Neural progenitor cell (in vitro differentiated cells): ENCODE results near the gene ITGA3. TPM values are rescaled to one million over a fixed set of nuclear protein-coding genes. Genes with fewer than 3 reads are reported as not detected.

Experiments used
- DNase-seq: peaks from one replicate; pipeline ENCODE4 v3.0.0-alpha.2; 2016; ENCODE audit warnings: low spot score
- H2AFZ ChIP-seq: fragments of 200-600 bp; sonication (generic); replicated peaks from 2 replicates; pipeline ENCODE4 v1.6.1; 2016; ENCODE audit warnings: antibody characterized with exemption
- H3F3A ChIP-seq: fragments of 200-600 bp; sonication (generic); 2 replicates; pipeline ENCODE4 v1.6.1; 2016; ENCODE audit warnings: antibody characterized with exemption, low read depth
- H3K27ac ChIP-seq: fragments of 200-600 bp; sonication (generic); 2 replicates; pipeline ENCODE4 v1.5.1; 2016; ENCODE audit warnings: mild to moderate bottlenecking
- H3K27me3 ChIP-seq: fragments of 200-600 bp; sonication (generic); 2 replicates; pipeline ENCODE4 v1.6.1; 2016; ENCODE audit warnings: mild to moderate bottlenecking, moderate library complexity
- H3K36me3 ChIP-seq: fragments of 200-600 bp; sonication (generic); 2 replicates; pipeline ENCODE4 v1.5.1; 2016
- H3K4me1 ChIP-seq: fragments of 200-600 bp; sonication (generic); 2 replicates; pipeline ENCODE4 v1.6.1; 2016; ENCODE audit warnings: mixed run types
- H3K4me2 ChIP-seq: fragments of 200-600 bp; sonication (generic); 2 replicates; pipeline ENCODE4 v1.6.1; 2016
- H3K4me3 ChIP-seq: fragments of 200-600 bp; sonication (generic); 2 replicates; pipeline ENCODE4 v1.5.1; 2016
- H3K79me2 ChIP-seq: fragments of 200-600 bp; sonication (generic); 2 replicates; pipeline ENCODE4 v1.6.1; 2016; ENCODE audit warnings: low read depth
- H3K9ac ChIP-seq: fragments of 200-600 bp; sonication (generic); 2 replicates; pipeline ENCODE4 v1.6.1; 2016
- H3K9me3 ChIP-seq: fragments of 200-600 bp; sonication (generic); 2 replicates; pipeline ENCODE4 v1.5.1; 2016; ENCODE audit warnings: low read depth
- H4K20me1 ChIP-seq: fragments of 200-600 bp; sonication (generic); 2 replicates; pipeline ENCODE4 v1.6.1; 2016; ENCODE audit warnings: low read depth
- H3K27ac Mint-ChIP-seq: 3 replicates; pipeline ENCODE4 v1.8.0; 2021; ENCODE audit warnings: mixed read lengths
- H3K27me3 Mint-ChIP-seq: 2 replicates; pipeline ENCODE4 v1.8.0; 2022; ENCODE audit warnings: low read depth, mild to moderate bottlenecking, inconsistent platforms, moderate library complexity, mixed read lengths; ENCODE audit not compliant: insufficient read depth
- H3K36me3 Mint-ChIP-seq: 3 replicates; pipeline ENCODE4 v1.8.0; 2021; ENCODE audit warnings: mixed read lengths
- H3K4me1 Mint-ChIP-seq: 3 replicates; pipeline ENCODE4 v1.8.0; 2021; ENCODE audit warnings: mixed read lengths
- H3K4me3 Mint-ChIP-seq: 3 replicates; pipeline ENCODE4 v1.8.0; 2021; ENCODE audit warnings: mild to moderate bottlenecking, moderate library complexity, mixed read lengths
- H3K9me3 Mint-ChIP-seq: 3 replicates; pipeline ENCODE4 v1.8.0; 2020; ENCODE audit warnings: mixed read lengths
- EZH2 ChIP-seq: fragments of 200-600 bp; sonication (generic); IDR thresholded peaks from 2 replicates; pipeline ENCODE4 v1.6.1; 2017; ENCODE audit warnings: antibody characterized with exemption, mild to moderate bottlenecking, moderate library complexity
- EZH2phosphoT487 ChIP-seq: fragments of 200-600 bp; sonication (generic); IDR thresholded peaks from 2 replicates; pipeline ENCODE4 v1.6.1; 2017; ENCODE audit warnings: antibody characterized with exemption
- total RNA-seq: library from RNA; depleted of rRNA; stranded (reverse); fragments of >200 nt; gene quantifications from 2 replicates; pipeline ENCODE4 v1.2.3, GENCODE V29; 2015; ENCODE audit warnings: low replicate concordance
- TF ChIP-seq, protein P1 (sequence below): fragments of 200-600 bp; sonication (generic); IDR thresholded peaks from 2 replicates; pipeline ENCODE4 v1.5.1; 2017; ENCODE audit warnings: antibody characterized with exemption, mild to moderate bottlenecking

ITGA3 gene
- total RNA-seq, 1 donor from 2014 or later = 7.7 TPM

DNA sequence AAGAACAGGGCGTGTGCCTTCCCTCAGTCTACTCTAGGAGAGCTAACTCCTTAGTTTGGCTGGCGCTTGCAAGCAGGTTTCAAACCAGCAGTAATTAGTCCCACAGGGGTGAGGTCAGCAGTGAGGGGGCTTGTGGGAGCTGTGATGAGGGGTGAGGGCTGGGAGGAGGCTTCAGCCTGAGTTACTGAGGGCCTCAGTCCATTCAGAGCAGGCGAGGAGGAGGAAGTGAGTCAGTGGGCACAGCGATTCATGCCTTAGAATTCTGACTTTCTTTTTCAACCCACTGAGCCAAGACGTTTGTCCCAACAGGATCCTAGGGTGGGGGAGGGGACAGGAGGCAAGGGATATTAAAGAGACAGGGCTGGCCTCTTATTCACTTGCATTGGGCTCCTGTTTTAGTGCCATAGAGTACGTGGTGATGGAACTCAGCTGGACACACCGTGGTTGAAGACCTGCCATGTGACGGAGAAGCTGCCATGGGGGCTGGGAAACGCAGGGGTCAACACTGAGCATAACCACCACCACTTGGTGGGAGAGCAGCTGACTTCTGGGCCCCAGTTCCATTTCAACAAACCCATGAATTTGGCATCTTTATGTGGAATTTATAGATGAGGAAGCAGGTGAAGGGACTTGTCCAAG lies 8.3 kb upstream of the ITGA3 start:
- peaks cover 33% of the 10 kb centered on the region for H3K4me1 Mint-ChIP-seq
- H3F3A ChIP-seq = no peaks in the 10 kb centered on the region
- TF ChIP-seq EZH2 (no peak), EZH2phosphoT487 (no peak)
- TF ChIP-seq, protein P1, sequence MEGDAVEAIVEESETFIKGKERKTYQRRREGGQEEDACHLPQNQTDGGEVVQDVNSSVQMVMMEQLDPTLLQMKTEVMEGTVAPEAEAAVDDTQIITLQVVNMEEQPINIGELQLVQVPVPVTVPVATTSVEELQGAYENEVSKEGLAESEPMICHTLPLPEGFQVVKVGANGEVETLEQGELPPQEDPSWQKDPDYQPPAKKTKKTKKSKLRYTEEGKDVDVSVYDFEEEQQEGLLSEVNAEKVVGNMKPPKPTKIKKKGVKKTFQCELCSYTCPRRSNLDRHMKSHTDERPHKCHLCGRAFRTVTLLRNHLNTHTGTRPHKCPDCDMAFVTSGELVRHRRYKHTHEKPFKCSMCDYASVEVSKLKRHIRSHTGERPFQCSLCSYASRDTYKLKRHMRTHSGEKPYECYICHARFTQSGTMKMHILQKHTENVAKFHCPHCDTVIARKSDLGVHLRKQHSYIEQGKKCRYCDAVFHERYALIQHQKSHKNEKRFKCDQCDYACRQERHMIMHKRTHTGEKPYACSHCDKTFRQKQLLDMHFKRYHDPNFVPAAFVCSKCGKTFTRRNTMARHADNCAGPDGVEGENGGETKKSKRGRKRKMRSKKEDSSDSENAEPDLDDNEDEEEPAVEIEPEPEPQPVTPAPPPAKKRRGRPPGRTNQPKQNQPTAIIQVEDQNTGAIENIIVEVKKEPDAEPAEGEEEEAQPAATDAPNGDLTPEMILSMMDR = no peak
- H3K9ac ChIP-seq = no peak overlapping the region
- H3K79me2 ChIP-seq = no peaks in the 10 kb centered on the region
- no peaks in the 10 kb centered on the region for H4K20me1 ChIP-seq
- H3K36me3 ChIP-seq = no peaks in the 10 kb centered on the region
- no peak for DNase-seq
- H3K4me2 ChIP-seq = no peak overlapping the region
- H3K27ac ChIP-seq = no peak overlapping the region
- peaks cover 5% of the 10 kb centered on the region for H3K4me1 ChIP-seq
- H3K27me3 Mint-ChIP-seq = peaks cover 10% of the 10 kb centered on the region
- H3K27me3 ChIP-seq = no peaks in the 10 kb centered on the region
- no peak overlapping the region for H3K4me3 ChIP-seq
- H3K9me3 Mint-ChIP-seq = no peaks in the 10 kb centered on the region
- H3K27ac Mint-ChIP-seq = peak overlapping the region; percentile 91
- peak overlapping the region; percentile 76 for H2AFZ ChIP-seq
- peaks cover 2% of the 10 kb centered on the region for H3K36me3 Mint-ChIP-seq
- H3K9me3 ChIP-seq = no peaks in the 10 kb centered on the region
- peak overlapping the region; percentile 48 for H3K4me3 Mint-ChIP-seq

DNA sequence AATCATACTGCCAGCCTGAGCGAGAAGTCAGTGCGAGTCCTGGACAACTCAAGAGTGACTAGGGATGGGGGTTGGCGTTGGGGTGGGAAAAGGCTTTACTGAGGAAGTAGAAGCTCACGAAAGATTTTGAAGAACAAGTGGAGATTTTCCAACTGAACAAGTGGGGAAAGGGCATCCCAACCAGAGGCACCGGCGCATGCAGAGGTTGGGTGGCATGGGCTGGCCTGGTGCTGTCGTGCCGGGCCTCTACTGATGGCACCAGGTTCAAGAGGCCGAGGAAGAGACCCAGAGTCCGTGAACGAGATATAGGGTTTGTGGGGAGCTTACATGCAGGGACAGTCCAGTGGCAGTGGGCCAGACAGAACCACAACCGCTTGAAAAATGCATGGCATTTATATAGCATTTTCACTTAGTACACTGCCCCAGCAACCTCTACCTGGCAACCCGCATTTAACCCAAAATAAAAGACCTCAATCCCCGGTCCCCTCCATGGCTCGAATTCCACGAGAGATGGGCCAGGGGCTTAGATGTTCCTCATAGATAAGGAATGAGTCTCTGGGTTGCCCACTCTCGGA lies 7.7 kb upstream of the ITGA3 start:
- Mint-ChIP-seq H3K9me3 (no peaks in the 10 kb centered on the region), H3K36me3 (peaks cover 2% of the 10 kb centered on the region), H3K27ac (no peak overlapping the region), H3K4me3 (no peak overlapping the region), H3K27me3 (peaks cover 13% of the 10 kb centered on the region), H3K4me1 (peaks cover 38% of the 10 kb centered on the region)
- DNase-seq = no peak
- Histone ChIP-seq H3K9ac (no peak overlapping the region), H2AFZ (no peak overlapping the region), H3K36me3 (no peaks in the 10 kb centered on the region), H3K27ac (no peak overlapping the region), H3K4me1 (peaks cover 5% of the 10 kb centered on the region), H4K20me1 (no peaks in the 10 kb centered on the region), H3K79me2 (no peaks in the 10 kb centered on the region), H3F3A (no peaks in the 10 kb centered on the region), H3K27me3 (no peaks in the 10 kb centered on the region), H3K4me3 (no peak overlapping the region), H3K9me3 (no peaks in the 10 kb centered on the region), H3K4me2 (no peak overlapping the region)
- TF ChIP-seq EZH2 = no peak
- TF ChIP-seq EZH2phosphoT487 = no peak
- TF ChIP-seq, protein P1 = no peak

DNA sequence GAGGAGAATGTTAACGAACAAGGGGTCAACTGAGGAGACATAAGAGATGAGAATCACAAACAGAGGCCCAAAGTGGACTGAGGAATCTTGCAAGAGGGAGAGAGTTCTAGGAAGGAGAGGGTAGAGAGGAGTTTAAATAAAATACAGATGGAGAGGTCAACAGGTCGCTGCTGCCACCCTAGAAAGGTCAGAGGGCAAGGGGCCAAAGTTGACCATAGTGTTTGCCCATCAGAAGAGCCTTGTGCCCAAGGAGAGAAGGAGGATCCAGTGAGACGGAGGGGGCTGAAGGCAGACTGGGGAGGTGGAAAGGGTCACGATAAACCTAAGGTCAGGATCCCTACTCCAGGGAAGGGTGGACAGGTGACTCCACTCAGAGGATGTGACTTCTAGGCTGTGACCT lies 6.9 kb upstream of the ITGA3 start:
- no peaks in the 10 kb centered on the region for H3K9me3 Mint-ChIP-seq
- TF ChIP-seq, protein P1 = no peak
- TF ChIP-seq EZH2phosphoT487 = no peak
- no peak for TF ChIP-seq EZH2
- peaks cover 2% of the 10 kb centered on the region for H3K36me3 Mint-ChIP-seq
- peaks cover 43% of the 10 kb centered on the region for H3K4me1 Mint-ChIP-seq
- H3K4me3 Mint-ChIP-seq = no peak overlapping the region
- Histone ChIP-seq H3K79me2 (no peaks in the 10 kb centered on the region), H3K4me2 (no peak overlapping the region), H3F3A (no peaks in the 10 kb centered on the region), H2AFZ (no peak overlapping the region), H3K9me3 (no peaks in the 10 kb centered on the region), H3K27me3 (peaks cover 7% of the 10 kb centered on the region), H3K9ac (no peak overlapping the region), H3K36me3 (no peaks in the 10 kb centered on the region), H3K27ac (no peak overlapping the region), H4K20me1 (no peaks in the 10 kb centered on the region), H3K4me1 (peaks cover 5% of the 10 kb centered on the region), H3K4me3 (no peak overlapping the region)
- peaks cover 16% of the 10 kb centered on the region for H3K27me3 Mint-ChIP-seq
- H3K27ac Mint-ChIP-seq = no peak overlapping the region
- no peak for DNase-seq
